ENCODE results near the gene FCGR2B.
A peak's percentile ranks its signal among the peaks of the same experiment; 100 is the strongest.
"Not testable (repeated sequence)": the region's sequence is repeated elsewhere in the genome, so short reads cannot be mapped to it uniquely, and the experiment has no call there.

FCGR2B gene

DNA sequence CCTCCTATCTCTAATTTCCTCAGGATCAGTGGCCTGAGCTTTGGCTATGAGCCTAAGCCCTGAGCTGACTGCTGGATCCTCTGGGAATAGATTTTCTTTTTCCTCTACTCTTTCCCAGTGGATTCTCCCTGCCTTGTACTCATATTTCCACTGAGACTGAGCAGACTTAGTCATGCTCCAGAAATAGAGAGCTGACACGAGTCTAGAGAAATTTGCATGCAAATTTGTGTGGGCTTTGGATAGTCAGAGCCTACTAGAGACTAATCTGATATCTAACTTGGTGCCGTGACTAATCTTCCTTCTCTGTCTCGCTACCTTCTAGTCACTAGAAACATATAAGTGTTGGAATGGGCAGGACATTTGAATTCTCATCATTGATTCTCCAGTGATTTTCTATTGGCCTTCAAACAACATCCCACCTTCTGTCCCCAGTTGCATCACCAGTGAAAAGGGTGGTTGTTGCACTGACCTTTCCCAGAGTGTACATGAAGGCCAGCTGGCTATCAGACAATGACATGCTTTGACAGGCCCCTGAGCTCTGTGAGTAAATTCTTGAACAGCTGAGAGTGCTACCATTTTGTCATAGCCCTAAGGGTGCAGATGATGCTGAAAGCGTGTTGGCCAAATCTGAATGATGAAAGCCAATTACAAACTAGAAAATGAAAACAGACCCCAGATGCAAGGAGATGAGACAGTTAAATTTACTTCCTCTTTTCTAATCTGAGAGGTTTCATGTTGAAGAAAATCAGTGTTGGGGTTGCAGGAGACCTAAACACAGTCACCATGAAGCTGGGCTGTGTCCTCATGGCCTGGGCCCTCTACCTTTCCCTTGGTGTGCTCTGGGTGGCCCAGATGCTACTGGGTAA lies 43.8 kb downstream of the FCGR2B start, which contains the start of gene FCRLA:
Gene FCRLA, plus strand, starts transcription at position 748 of the 866 bp plus-strand sequence. Its CDS starts 36 bp downstream, at position 784.
- no peak for DNase-seq

DNA sequence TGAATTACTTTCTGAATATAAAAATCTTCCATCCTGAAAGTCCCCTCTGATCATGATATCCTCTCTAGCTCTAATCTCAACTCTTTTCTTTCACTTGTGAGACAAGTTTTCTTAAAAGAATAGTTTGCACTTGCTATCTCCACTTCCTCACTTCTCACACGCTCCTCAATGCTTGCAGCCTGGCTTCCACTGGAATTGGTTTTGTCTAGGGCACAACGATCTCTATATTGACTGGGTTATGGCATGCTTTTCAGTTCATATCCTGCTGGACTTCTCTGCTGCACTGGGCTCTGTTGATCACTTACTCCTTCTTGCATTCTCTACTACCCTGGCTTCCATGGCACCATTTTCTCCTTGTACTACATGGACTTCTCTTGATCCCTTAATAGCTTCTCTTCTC lies 44.6 kb downstream of the FCGR2B start:
- DNase-seq, result no peak

GRCh38 chr1:161709373-161709772 lies 46.4 kb downstream of the FCGR2B start:
- no peak for DNase-seq

- DNase-seq, result no peak
Observed at GRCh38 chr1:161710560-161710959, 47.6 kb downstream of the FCGR2B start.

DNA sequence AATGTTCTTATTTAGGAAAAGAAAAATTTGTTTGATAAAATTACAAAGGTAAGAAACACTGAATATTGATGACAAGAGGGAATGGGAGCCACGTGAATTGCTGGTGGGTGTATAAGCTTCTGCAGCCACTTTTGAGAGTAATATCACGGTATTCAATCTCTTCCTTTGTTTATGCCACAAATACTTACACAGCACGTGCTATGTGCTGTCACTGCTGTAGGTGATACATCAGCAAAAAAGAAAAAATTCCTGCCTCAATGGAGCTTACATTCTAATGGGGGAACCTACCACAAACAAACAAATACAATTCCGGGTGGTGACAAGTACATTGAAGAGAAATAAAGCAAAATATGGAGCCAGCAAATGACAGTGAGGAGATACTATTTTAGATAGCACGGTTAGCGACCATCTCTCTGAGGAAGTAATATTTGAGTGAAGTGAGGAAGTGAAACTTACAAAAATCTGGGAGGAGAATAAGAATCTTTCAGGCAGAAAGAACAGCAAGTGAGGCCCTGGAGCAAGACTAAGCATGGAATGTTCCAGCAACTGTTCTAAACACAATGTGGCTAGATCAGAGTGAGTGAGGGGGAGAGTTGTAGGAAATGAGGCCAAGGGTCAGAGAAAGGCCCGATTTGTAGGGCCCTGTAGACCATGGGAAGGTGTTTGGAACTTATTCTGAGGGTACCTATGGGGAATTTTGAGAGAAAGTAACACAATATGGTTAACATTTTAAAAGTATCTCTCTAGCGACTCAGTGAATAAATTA lies 55.8 kb downstream of the FCGR2B start:
- DNase-seq, result no peak

DNA sequence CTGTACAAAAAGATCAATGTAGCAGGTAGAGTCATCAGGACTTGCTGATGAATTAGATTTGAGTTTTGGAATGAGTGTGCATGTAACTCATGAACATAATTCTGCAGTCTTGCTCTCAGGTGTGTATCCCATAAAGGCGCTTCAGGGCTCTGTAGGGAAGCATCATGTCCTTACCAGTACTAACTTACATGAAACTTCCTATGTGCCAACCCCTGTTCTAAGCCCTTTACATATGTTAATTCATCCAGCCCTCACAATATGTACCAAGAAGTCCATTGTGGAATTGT lies 56.3 kb downstream of the FCGR2B start:
- no peak for DNase-seq

DNA sequence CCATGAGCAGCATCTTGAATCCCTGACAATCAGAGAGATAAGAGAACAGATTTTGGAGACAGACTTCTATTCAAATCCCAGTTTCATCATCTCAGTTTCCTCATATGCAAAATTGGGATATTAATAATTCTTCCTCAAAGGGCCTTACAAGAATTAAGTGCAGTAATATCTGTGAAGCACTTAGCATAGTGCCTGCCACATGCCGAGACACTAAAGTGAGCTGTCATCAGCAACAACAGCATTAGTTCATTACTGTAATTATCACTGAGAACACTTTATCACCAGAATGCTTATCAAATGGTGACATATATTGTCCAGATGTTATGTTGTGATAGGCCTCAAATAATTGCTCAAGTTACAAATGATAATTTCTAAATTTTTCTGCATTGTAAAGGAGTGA lies 57.5 kb downstream of the FCGR2B start:
- DNase-seq, result no peak

DNA sequence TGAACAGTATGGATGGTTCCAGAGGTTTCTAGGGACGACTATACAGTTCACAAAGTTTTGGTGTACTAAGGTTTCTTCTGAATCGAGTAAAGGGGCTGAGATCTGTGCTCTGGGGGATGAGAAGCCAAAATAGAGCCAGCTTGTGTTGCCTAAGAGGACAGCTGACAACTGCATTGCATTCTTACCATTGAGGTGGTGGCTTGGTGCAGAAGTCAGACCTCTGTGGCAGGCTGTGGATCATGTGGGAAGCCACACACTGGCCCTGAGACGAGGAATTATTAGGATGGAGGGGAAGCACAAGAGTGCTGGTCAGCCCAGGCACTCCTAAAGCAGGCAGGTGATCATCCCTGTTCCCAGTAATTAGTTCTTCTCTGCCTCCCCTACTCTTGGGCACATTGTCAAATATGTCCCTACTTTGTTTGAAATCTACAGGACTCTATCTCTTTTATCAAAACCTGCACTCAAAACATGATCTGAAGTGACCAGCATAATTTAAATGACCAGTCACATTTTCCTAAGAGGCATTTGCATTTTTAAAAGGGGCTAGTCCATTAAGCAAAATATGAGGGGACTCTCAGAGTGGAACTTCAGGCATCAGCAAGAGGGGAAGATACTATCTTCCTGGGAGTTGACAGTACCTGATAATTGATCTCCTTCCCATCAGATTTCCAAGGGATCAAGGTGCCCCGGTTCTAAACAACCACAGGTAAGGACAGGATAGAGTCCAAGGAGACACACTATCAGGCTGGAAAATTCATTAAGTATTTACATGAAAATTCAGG lies 58.2 kb downstream of the FCGR2B start, which contains the start of gene FCRLB:
Gene FCRLB, plus strand, starts transcription at position 589 of the 782 bp plus-strand sequence. CDS start 1,129 bp downstream, outside the sequence.
- no peak for DNase-seq

GRCh38 chr1:161721738-161722343 lies 58.9 kb downstream of the FCGR2B start:
- no peak for DNase-seq

- no peak for DNase-seq
Observed at GRCh38 chr1:161722406-161722805, 59.5 kb downstream of the FCGR2B start.

GRCh38 chr1:161723459-161724141 lies 60.7 kb downstream of the FCGR2B start:
- no peak for DNase-seq

DNA sequence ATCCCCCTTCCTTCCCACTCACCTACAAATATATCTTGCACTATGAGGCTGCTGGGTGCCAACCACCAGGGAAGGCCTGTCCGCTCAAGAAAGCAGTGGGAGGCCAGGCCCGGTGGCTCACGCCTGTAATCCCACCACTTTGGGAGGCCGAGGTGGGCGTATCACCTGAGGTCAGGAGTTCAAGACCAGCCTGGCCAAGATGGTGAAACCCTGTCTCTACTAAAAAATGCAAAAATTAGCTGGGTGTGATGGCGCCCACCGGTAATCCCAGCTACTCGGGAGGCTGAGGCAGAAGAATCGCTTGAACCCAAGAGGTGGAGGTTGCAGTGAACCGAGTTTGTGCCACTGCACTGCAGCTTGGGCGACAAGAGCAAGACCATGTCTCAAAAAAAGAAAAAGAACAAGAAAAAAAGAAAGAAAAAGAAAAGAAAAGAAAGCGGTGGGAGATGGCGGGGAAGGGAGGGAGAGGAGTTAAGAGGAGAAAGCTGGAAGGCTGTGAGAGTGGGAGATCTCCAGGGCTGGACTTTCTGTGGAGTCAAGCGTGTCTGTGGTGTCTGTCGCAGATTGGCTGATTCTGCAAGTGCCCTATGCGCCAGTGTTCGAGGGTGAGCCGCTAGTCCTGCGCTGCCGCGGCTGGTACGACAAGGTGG lies 62.4 kb downstream of the FCGR2B start:
- not testable (repeated sequence) for DNase-seq

- no peak for DNase-seq
Observed at GRCh38 chr1:161725908-161726472, 63.0 kb downstream of the FCGR2B start.

DNA sequence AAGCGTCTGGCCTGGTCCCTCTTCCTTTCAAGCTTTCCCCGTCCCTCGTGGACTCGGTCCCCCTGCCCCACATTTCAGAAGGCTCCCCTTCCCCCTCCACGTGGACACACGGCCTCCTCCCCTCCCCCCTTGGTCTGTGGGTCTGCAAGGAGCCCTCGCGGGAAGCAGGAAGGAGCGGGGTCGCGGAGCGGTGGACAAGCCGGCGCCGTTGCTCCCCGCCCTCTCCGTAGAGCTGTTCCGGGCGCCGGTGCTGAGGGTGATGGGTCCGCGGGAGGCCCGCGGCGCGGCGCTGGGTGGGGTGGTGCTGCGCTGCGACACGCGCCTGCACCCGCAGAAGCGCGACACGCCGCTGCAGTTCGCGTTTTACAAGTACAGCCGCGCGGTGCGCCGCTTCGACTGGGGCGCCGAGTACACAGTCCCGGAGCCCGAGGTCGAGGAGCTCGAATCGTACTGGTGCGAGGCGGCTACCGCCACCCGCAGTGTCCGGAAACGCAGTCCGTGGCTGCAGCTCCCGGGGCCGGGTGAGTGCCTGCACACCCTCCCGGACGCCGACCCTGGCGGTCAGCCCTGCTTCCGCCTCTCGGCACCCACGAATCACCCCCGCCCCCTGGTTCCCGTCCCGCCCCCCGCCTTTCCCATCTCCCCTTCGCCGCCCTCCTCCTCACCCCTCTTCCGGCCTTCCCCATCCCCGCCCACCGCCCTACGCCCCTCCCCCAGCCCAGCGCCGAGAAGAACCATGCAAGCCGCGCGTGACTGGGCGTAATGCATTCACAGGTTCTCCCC lies 63.7 kb downstream of the FCGR2B start:
- peak; percentile 45 for DNase-seq

DNA sequence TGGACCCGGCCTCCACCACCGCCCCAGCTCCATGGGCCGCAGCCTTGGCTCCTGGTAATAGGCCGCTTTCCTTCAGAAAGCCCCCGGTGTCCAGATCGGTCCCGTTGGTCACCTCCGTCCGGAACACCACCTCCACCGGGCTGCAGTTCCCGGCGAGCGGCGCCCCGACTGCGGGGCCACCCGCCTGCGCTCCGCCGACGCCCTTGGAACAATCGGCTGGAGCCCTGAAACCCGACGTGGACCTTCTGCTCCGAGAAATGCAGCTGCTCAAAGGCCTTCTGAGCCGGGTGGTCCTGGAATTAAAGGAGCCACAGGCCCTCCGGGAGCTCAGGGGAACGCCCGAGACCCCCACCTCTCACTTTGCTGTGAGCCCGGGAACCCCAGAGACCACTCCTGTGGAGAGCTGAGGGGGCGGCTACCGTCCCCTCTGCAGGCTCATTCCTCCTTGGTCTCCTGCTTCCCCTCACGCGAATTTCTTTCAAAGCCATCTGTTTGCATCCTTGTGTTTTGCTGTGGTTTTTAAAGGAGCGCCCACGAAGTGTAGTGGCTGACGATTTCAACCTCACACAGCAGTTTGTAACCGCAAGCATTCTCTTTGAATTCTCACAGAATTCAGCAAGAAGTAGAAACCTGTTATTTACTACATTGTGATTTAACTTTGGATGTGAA lies 64.4 kb downstream of the FCGR2B start:
- no peak for DNase-seq
